OCI-LY1 (cell line): ENCODE measurements around the gene SPATA17.

Source experiments
- H2AFZ ChIP-seq: fragments of 200-600 bp; sonication (generic), shearing (Covaris generic); 2 replicates; pipeline ENCODE4 v1.6.0; 2014; ENCODE audit warnings: antibody characterized with exemption, mild to moderate bottlenecking, low read length
- H3F3A ChIP-seq: fragments of 200-600 bp; sonication (generic), shearing (Covaris generic); 2 replicates; pipeline ENCODE4 v1.6.0; 2014; ENCODE audit warnings: mild to moderate bottlenecking, antibody characterized with exemption, low read length, moderate library complexity; ENCODE audit not compliant: insufficient read depth
- H3K27ac ChIP-seq: fragments of 200-600 bp; sonication (generic); 2 replicates; pipeline ENCODE4 v1.5.1; 2014; ENCODE audit warnings: low read length, mixed run types, mild to moderate bottlenecking, low read depth; ENCODE audit not compliant: poor library complexity, severe bottlenecking
- H3K27me3 ChIP-seq: fragments of 200-600 bp; sonication (generic); 2 replicates; pipeline ENCODE4 v1.6.0; 2014; ENCODE audit warnings: antibody characterized with exemption, mild to moderate bottlenecking, low read length, moderate library complexity; ENCODE audit not compliant: insufficient read depth
- H3K36me3 ChIP-seq: fragments of 200-600 bp; sonication (generic); 2 replicates; pipeline ENCODE4 v1.6.1; 2014; ENCODE audit warnings: mild to moderate bottlenecking, antibody characterized with exemption, low read length, moderate library complexity, mixed read lengths; ENCODE audit not compliant: insufficient read depth
- H3K4me1 ChIP-seq: fragments of 200-600 bp; sonication (generic); 2 replicates; pipeline ENCODE4 v1.5.1; 2014; ENCODE audit warnings: mild to moderate bottlenecking, low read length, moderate library complexity; ENCODE audit not compliant: insufficient read depth, severe bottlenecking
- H3K4me2 ChIP-seq: fragments of 200-600 bp; sonication (generic), shearing (Covaris generic); 2 replicates; pipeline ENCODE4 v1.6.1; 2014; ENCODE audit warnings: low read length
- H3K4me3 ChIP-seq: fragments of 200-600 bp; sonication (generic); 2 replicates; pipeline ENCODE4 v1.5.1; 2014; ENCODE audit warnings: low read length, low read depth, mild to moderate bottlenecking, mixed read lengths; ENCODE audit not compliant: poor library complexity, severe bottlenecking
- H3K79me2 ChIP-seq: fragments of 200-600 bp; shearing (Covaris generic); 2 replicates; pipeline ENCODE4 v1.6.1; 2016; ENCODE audit warnings: mixed run types, low read length, mixed read lengths; ENCODE audit not compliant: insufficient read depth
- H3K9ac ChIP-seq: fragments of 200-600 bp; sonication (generic), shearing (Covaris generic); 2 replicates; pipeline ENCODE4 v1.6.1; 2014; ENCODE audit warnings: mild to moderate bottlenecking, low read length, mixed read lengths
- H3K9me2 ChIP-seq: fragments of 200-600 bp; sonication (generic), shearing (Covaris generic); 2 replicates; pipeline ENCODE4 v1.6.1; 2014; ENCODE audit warnings: low read depth, mild to moderate bottlenecking, low read length, mixed read lengths
- H3K9me3 ChIP-seq: fragments of 200-600 bp; shearing (Covaris generic); 2 replicates; pipeline ENCODE4 v1.6.1; 2014; ENCODE audit warnings: low read length, mixed read lengths
- H4K20me1 ChIP-seq: fragments of 200-600 bp; sonication (generic), shearing (Covaris generic); 2 replicates; pipeline ENCODE4 v1.6.0; 2016; ENCODE audit warnings: mild to moderate bottlenecking, low read length; ENCODE audit not compliant: insufficient read depth
- CTCF ChIP-seq: fragments of 200-600 bp; sonication (generic), shearing (Covaris generic); IDR thresholded peaks from 2 replicates; pipeline ENCODE4 v1.5.1; 2017; ENCODE audit warnings: mild to moderate bottlenecking, antibody characterized with exemption, low read length, moderate library complexity, mixed read lengths
- EZH2 ChIP-seq: fragments of 200-600 bp; sonication (generic), shearing (Covaris generic); IDR thresholded peaks from 2 replicates; pipeline ENCODE4 v1.8.0; 2017; ENCODE audit warnings: borderline replicate concordance, mixed run types, mild to moderate bottlenecking, antibody characterized with exemption, low read length, moderate library complexity, mixed read lengths

Gene SPATA17

GRCh38 chr1:217626321-217626720 is 4.8 kb upstream of the SPATA17 start:
- H3K27ac ChIP-seq = no peak overlapping the region
- TF ChIP-seq EZH2 = no peak
- TF ChIP-seq CTCF = no peak
- H3K4me1 ChIP-seq = peaks cover 22% of the 10 kb centered on the region
- H2AFZ ChIP-seq = no peak overlapping the region
- H3K36me3 ChIP-seq = no peaks in the 10 kb centered on the region
- H3K9me3 ChIP-seq = no peaks in the 10 kb centered on the region
- no peaks in the 10 kb centered on the region for H4K20me1 ChIP-seq
- H3K79me2 ChIP-seq = peaks cover 68% of the 10 kb centered on the region
- H3K4me2 ChIP-seq = no peak overlapping the region
- H3K9me2 ChIP-seq = no peaks in the 10 kb centered on the region
- H3K9ac ChIP-seq = no peak overlapping the region
- H3K4me3 ChIP-seq = no peak overlapping the region
- no peaks in the 10 kb centered on the region for H3F3A ChIP-seq
- no peaks in the 10 kb centered on the region for H3K27me3 ChIP-seq

DNA sequence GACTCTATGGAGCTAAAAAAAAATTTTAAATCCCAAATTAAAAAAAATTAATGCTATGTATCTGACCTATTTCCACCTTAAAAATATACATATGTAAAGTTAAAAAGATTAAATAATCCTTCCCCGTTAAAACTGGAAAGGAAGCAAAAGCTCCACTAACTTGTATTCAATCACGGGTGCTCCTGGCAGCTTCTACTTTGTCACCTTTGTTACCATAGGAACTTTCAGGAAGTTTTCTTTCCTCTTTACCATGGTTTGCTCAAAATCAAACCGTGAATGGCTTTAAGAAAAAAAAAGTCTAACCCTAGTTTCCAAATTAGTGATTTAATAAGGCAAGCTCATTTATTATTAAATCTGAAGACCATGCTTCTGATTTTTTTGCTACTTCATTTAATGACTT is 3.7 kb upstream of the SPATA17 start:
- H3F3A ChIP-seq = no peaks in the 10 kb centered on the region
- no peak for TF ChIP-seq CTCF
- H3K79me2 ChIP-seq = peaks cover 59% of the 10 kb centered on the region
- no peaks in the 10 kb centered on the region for H4K20me1 ChIP-seq
- H3K9ac ChIP-seq = no peak overlapping the region
- no peaks in the 10 kb centered on the region for H3K27me3 ChIP-seq
- no peak overlapping the region for H2AFZ ChIP-seq
- no peaks in the 10 kb centered on the region for H3K9me2 ChIP-seq
- no peak overlapping the region for H3K27ac ChIP-seq
- H3K4me1 ChIP-seq = peaks cover 27% of the 10 kb centered on the region
- no peaks in the 10 kb centered on the region for H3K9me3 ChIP-seq
- H3K36me3 ChIP-seq = no peaks in the 10 kb centered on the region
- no peak overlapping the region for H3K4me3 ChIP-seq
- no peak overlapping the region for H3K4me2 ChIP-seq

DNA sequence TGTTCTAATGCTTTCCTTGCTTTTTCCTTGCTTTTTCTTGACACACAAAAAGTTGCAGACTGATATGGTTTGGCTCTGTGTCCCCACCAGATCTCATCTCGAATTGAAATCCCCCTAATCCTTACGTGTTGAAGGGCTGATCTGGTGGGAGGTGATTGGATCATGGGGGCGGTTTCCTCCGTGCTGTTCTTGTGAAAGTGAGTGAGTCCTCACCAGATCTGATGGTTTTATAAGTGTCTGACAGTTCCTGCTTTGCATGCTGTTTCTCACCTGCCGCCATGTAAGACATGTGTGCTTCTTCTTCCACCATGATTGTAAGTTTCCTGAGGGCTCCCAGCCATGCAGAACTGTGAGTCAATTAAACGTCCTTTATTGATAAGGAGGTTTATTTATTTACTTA is 11.3 kb downstream of the SPATA17 start:
- TF ChIP-seq CTCF (no peak), EZH2 (no peak)
- no peaks in the 10 kb centered on the region for H3K27me3 ChIP-seq
- H2AFZ ChIP-seq = no peak overlapping the region
- no peaks in the 10 kb centered on the region for H3K9me3 ChIP-seq
- H3K4me2 ChIP-seq = no peak overlapping the region
- H3K27ac ChIP-seq = no peak overlapping the region
- H3K4me3 ChIP-seq = no peak overlapping the region
- no peaks in the 10 kb centered on the region for H3F3A ChIP-seq
- H3K9me2 ChIP-seq = no peaks in the 10 kb centered on the region
- H3K9ac ChIP-seq = no peak overlapping the region
- no peaks in the 10 kb centered on the region for H3K79me2 ChIP-seq
- no peaks in the 10 kb centered on the region for H3K36me3 ChIP-seq
- no peaks in the 10 kb centered on the region for H4K20me1 ChIP-seq
- H3K4me1 ChIP-seq = no peaks in the 10 kb centered on the region
